AG04449 (cell line): ENCODE data around the gene LIN9.
"Not testable (repeated sequence)": the region's sequence is repeated elsewhere in the genome, so short reads cannot be mapped to it uniquely, and the experiment has no call there.

Experiments
- CTCF ChIA-PET: fragments of 350-600 bp; formaldehyde crosslinking; extraction: SDS; loops from one replicate; lab custom pipeline; 2021; ENCODE audit warnings: antibody characterized with exemption; lab: Yijun Ruan, JAX
- POLR2A ChIA-PET: fragments of 400-600, 350-600 bp; formaldehyde crosslinking; extraction: SDS; loops from one replicate; lab custom pipeline; 2020; ENCODE audit warnings: antibody characterized with exemption, inconsistent platforms; lab: Yijun Ruan, JAX
- DNase-seq: peaks from one replicate; pipeline ENCODE4 v3.0.0-alpha.2; 2010; ENCODE audit warnings: low read depth, low spot score
- H3K4me3 ChIP-seq: 2 replicates; pipeline ENCODE4 v1.5.1; 2011; ENCODE audit warnings: low read depth, mild to moderate bottlenecking, control low read depth, low read length
- CTCF ChIP-seq: IDR thresholded peaks from one replicate; pipeline ENCODE4 v1.5.1; 2011; ENCODE audit warnings: mild to moderate bottlenecking, moderate library complexity, low read length, control low read depth, inconsistent platforms; ENCODE audit not compliant: insufficient read depth; ENCODE audit errors: missing control alignments

The LIN9 gene

GRCh38 chr1:226253933-226254332 lies 55.0 kb downstream of the LIN9 start:
- CTCF ChIA-PET = interaction anchor here (1.0 kb wide), 1 partner anchor 57 kb away, joined by 3 read pairs; no protein-coding TSS in a partner anchor
- DNase-seq = no peak
- no peak overlapping the region for H3K4me3 ChIP-seq
- TF ChIP-seq CTCF = no peak
- POLR2A ChIA-PET = no interaction called here

GRCh38 chr1:226252841-226253240 lies 56.1 kb downstream of the LIN9 start:
- DNase-seq, CTCF ChIA-PET, POLR2A ChIA-PET, H3K4me3 ChIP-seq: not testable (repeated sequence)

- POLR2A ChIA-PET = no interaction called here
- no peak for TF ChIP-seq CTCF
- DNase-seq = no peak
- no peak overlapping the region for H3K4me3 ChIP-seq
- CTCF ChIA-PET = no interaction called here
Measured at GRCh38 chr1:226250511-226250910, 58.5 kb downstream of the LIN9 start.

- POLR2A ChIA-PET = no interaction called here
- TF ChIP-seq CTCF = no peak
- CTCF ChIA-PET = no interaction called here
- DNase-seq = no peak
- no peak overlapping the region for H3K4me3 ChIP-seq
Measured at GRCh38 chr1:226248796-226249195, 60.2 kb downstream of the LIN9 start.

- TF ChIP-seq CTCF = no peak
- no peak for DNase-seq
- CTCF ChIA-PET = no interaction called here
- POLR2A ChIA-PET = no interaction called here
- no peak overlapping the region for H3K4me3 ChIP-seq
Measured at GRCh38 chr1:226248091-226248490, 60.9 kb downstream of the LIN9 start.

- TF ChIP-seq CTCF = no peak
- H3K4me3 ChIP-seq = no peak overlapping the region
- POLR2A ChIA-PET = no interaction called here
- CTCF ChIA-PET = interaction anchor here (1.2 kb wide), 1 partner anchor 42 kb away, joined by 3 read pairs; no protein-coding TSS in a partner anchor
- no peak for DNase-seq
Measured at GRCh38 chr1:226239421-226239820, 69.5 kb downstream of the LIN9 start.

- no peak overlapping the region for H3K4me3 ChIP-seq
- ChIA-PET POLR2A (no interaction called here), CTCF (no interaction called here)
- no peak for TF ChIP-seq CTCF
- no peak for DNase-seq
Measured at GRCh38 chr1:226236826-226237225, 72.1 kb downstream of the LIN9 start.
